Measurements from ENCODE around the gene OR6X1.

The OR6X1 gene

DNA sequence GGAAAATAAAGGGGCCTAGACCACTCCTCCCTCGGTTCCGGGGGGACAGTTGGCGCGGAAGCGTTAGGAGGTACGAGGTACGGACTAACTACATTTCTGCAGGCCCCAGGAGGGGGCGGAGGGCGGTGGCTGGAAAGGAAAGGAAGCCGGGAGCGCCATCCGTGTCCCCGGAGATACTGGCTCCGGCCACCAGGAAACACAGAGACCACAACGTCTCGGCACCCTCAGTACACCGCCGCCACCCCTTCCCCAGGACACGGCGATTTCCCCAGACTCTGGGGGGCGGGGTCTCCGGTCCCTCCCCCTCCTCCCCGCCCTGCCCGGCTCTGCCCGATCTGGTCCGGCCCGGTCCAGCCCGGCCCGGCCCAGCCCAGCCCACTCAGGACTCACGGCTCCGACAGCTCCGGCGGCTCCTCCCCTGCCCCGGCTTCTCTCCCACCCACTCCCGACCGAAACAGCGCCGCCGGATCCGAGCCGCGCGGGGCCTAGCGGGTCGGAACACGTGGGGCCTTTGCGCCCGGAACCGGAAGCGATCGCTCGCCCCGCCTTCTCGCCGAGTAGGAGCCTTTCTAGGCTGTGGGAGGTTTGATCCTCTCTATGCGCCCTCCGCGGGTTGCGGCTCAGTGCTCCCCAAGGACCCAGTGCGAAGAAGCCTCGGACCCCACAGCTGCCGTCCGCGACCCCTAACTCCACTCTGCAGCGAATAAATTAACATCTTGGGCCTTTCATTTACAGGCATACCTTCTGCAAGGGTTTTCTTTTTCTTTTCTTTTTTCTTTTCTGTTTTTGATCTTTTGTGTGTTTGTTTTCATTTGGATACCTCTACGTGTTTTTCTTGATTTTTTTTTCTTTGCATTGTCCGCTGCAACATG, 12.9 kb downstream of the OR6X1 start, which contains the start of gene ZNF202:
ZNF202 (minus strand) TSS at position 502 of the 872 bp plus-strand sequence. CDS start 10,772 bp downstream, outside the sequence.
- peak within 1 kb of the TSS; percentile 85 for H3K27ac ChIP-seq
- TF ChIP-seq CTCF (conservative IDR thresholded peaks at IDR 0.05): peak; percentile 25

DNA sequence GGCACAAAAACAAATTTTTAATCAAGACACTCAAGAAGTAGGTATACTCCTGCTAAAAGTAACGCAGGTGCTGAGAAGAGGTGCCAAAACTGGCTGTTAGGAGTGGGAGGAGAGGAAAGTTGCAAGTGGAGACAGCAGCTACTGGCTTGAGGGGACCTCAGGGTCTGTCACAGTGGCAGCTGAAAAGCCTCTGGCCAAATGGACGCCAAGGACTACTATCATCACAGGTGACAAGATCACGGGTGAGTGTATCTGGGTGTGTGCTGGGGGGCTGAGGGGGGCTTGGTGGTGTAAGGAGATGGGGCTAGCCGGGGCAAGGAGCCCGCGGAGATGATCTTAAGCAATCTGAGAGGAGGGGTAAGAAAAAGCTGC, 13.5 kb downstream of the OR6X1 start:
- peak overlapping the region; percentile 85 for H3K27ac ChIP-seq
- no peak for TF ChIP-seq CTCF (conservative IDR thresholded peaks at IDR 0.05)

GRCh38 chr11:123738374-123738773, 15.9 kb downstream of the OR6X1 start:
- no peak for TF ChIP-seq CTCF (conservative IDR thresholded peaks at IDR 0.05)
- no peak overlapping the region for H3K27ac ChIP-seq

DNA sequence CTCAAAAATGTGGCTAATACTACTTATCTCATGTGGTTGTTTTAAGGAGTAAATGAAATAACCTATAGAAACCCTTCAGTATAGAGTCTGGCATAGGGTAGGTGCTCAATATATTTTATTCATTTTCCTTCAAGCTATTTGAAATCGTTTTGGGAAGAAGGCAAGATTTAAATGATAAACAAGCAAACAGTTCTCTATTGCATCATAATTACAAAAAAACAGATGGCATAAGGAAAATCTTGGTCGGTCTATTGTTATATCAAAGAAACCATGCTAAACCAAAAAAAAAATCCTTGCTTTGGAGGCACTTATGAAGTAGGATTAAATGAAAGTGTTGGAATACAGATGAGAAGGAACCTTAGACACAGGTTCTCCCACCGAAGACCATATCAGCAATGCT, 17.5 kb downstream of the OR6X1 start:
- no peak for TF ChIP-seq CTCF (conservative IDR thresholded peaks at IDR 0.05)
- H3K27ac ChIP-seq: no peak overlapping the region

DNA sequence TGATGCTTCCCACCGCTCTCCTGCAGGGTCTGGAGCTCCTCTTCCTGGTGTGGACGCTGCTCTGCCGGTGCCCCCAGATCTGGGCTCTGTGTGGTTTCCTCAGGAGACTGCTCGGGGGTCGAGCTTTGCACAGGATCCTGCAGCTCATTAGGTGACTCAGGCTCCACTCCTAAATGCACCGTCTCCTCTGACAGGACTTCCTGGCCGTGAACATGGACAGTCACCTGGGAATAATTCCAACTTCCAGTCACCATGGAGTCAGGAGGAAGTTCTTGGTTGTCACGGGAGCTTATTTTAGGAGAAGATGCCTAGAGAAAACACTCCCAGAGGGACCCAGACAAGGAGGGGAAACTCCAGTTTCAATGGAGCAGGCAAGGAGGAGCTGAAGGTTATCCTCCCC, 24.7 kb downstream of the OR6X1 start:
- TF ChIP-seq CTCF (conservative IDR thresholded peaks at IDR 0.05): no peak
- no peak overlapping the region for H3K27ac ChIP-seq

GRCh38 chr11:123725995-123726655, 28.2 kb downstream of the OR6X1 start:
- H3K27ac ChIP-seq: no peak overlapping the region
- no peak for TF ChIP-seq CTCF (conservative IDR thresholded peaks at IDR 0.05)

DNA sequence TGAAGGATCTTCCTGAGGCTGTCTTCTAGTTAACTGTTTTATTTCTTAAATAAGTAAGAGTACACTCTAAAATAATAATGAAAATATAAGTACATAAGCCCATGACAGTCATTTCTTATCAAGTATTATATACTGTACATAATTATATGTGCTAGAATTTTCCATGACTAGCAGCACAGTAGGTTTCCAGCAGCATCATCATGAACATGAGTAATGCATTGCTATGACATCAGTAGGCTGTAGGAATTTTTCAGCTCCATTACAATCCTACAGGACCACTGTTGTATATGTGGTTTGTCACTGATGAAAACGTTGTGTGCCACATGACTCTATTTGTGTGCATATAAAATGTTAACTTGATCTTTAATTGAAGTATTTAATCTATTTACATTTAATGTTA, 34.9 kb downstream of the OR6X1 start:
- H3K27ac ChIP-seq: no peak overlapping the region
- no peak for TF ChIP-seq CTCF (conservative IDR thresholded peaks at IDR 0.05)
